ENCODE results near the gene DUS2. TPM values are rescaled to one million over a fixed set of nuclear protein-coding genes. Genes with fewer than 3 reads are reported as not detected.
A peak's percentile ranks its signal among the peaks of the same experiment; 100 is the strongest.
"Not testable (repeated sequence)": the region's sequence is repeated elsewhere in the genome, so short reads cannot be mapped to it uniquely, and the experiment has no call there.

Gene DUS2
- total RNA-seq, 1 experiment from 2014 or later, result 18.7 TPM

- DNase-seq (ENCODE audit: low spot score), result not testable (repeated sequence)
Measured at GRCh38 chr16:67998779-67999688, 24.1 kb upstream of the DUS2 start, which contains the start of gene DPEP2. TSS of gene DPEP2 (minus strand) at chr16:67999484. CDS start at chr16:67993212, 6,272 bp downstream.

- no peak for DNase-seq (ENCODE audit: low spot score)
Measured at GRCh38 chr16:67999985-68000384, 23.1 kb upstream of the DUS2 start.

GRCh38 chr16:68000450-68000849 is 22.6 kb upstream of the DUS2 start:
- no peak for DNase-seq (ENCODE audit: low spot score)

- no peak for DNase-seq (ENCODE audit: low spot score)
Measured at GRCh38 chr16:68003031-68003430, 20.1 kb upstream of the DUS2 start.

- DNase-seq (ENCODE audit: low spot score), result no peak
Measured at GRCh38 chr16:68005211-68005610, 17.9 kb upstream of the DUS2 start.

- DNase-seq (ENCODE audit: low spot score), result no peak
Measured at GRCh38 chr16:68005786-68006286, 17.2 kb upstream of the DUS2 start.

GRCh38 chr16:68009157-68009735 is 13.8 kb upstream of the DUS2 start:
- no peak for DNase-seq (ENCODE audit: low spot score)

- not testable (repeated sequence) for DNase-seq (ENCODE audit: low spot score)
Measured at GRCh38 chr16:68009872-68010271, 13.2 kb upstream of the DUS2 start.

- DNase-seq (ENCODE audit: low spot score), result no peak
Measured at GRCh38 chr16:68013440-68013839, 9.6 kb upstream of the DUS2 start.

- DNase-seq (ENCODE audit: low spot score), result no peak
Measured at GRCh38 chr16:68015681-68016080, 7.4 kb upstream of the DUS2 start, which contains the start of gene DPEP2NB. TSS of gene DPEP2NB (minus strand) at chr16:68015911. CDS start at chr16:68015770, 141 bp downstream.

GRCh38 chr16:68019167-68019680 is 3.9 kb upstream of the DUS2 start:
- DNase-seq (ENCODE audit: low spot score), result no peak

GRCh38 chr16:68021490-68021889 is 1.6 kb upstream of the DUS2 start:
- DNase-seq (ENCODE audit: low spot score), result no peak

- DNase-seq (ENCODE audit: low spot score), result no peak
Measured at GRCh38 chr16:68022278-68022727, 781 bp upstream of the DUS2 start.

GRCh38 chr16:68028996-68029395 is 5.9 kb downstream of the DUS2 start:
- DNase-seq (ENCODE audit: low spot score), result no peak

GRCh38 chr16:68030108-68030507 is 7.0 kb downstream of the DUS2 start:
- DNase-seq (ENCODE audit: low spot score), result not testable (repeated sequence)

- no peak for DNase-seq (ENCODE audit: low spot score)
Measured at GRCh38 chr16:68031951-68032350, 8.9 kb downstream of the DUS2 start.

GRCh38 chr16:68033101-68033500 is 10.0 kb downstream of the DUS2 start:
- no peak for DNase-seq (ENCODE audit: low spot score)

GRCh38 chr16:68035227-68035626 is 12.1 kb downstream of the DUS2 start:
- DNase-seq (ENCODE audit: low spot score), result no peak

- no peak for DNase-seq (ENCODE audit: low spot score)
Measured at GRCh38 chr16:68037841-68038597, 14.9 kb downstream of the DUS2 start.

GRCh38 chr16:68040506-68041288 is 17.6 kb downstream of the DUS2 start:
- DNase-seq (ENCODE audit: low spot score), result peak; percentile 88

GRCh38 chr16:68041783-68042182 is 18.7 kb downstream of the DUS2 start:
- no peak for DNase-seq (ENCODE audit: low spot score)
